Thymus (tissue), 11 donors: Measurements from ENCODE around the gene ALG14. TPM values are rescaled to one million over a fixed set of nuclear protein-coding genes. Genes with fewer than 3 reads are reported as not detected.

ENCODE experiments used
- DNase-seq, 9 donors: peaks; one replicate each; pipeline ENCODE4 v3.0.0-alpha.2; 2013; ENCODE audit warnings: low spot score in 9 of 9, low read depth in 6 of 9, missing footprints in 1 of 9
- H3K27ac ChIP-seq, 2 donors: one replicate each; pipeline ENCODE4 v1.5.1; 2013; ENCODE audit warnings: control low read depth in 1 of 2, low read depth in 1 of 2, low read length in 1 of 2, mild to moderate bottlenecking in 1 of 2, moderate library complexity in 1 of 2
- H3K27me3 ChIP-seq, 2 donors: one replicate each; pipeline ENCODE4 v1.5.1; 2013; ENCODE audit warnings: low read length in 1 of 2; ENCODE audit not compliant: control insufficient read depth in 2 of 2, insufficient read depth in 1 of 2
- H3K36me3 ChIP-seq, 2 donors: one replicate each; pipeline ENCODE4 v1.5.1; 2013; ENCODE audit warnings: low read length in 1 of 2, mild to moderate bottlenecking in 1 of 2, moderate library complexity in 1 of 2; ENCODE audit not compliant: control insufficient read depth in 2 of 2, insufficient read depth in 2 of 2
- H3K4me1 ChIP-seq, 2 donors: one replicate each; pipeline ENCODE4 v1.5.1; 2013; ENCODE audit warnings: low read length in 2 of 2; ENCODE audit not compliant: control insufficient read depth in 2 of 2, insufficient read depth in 2 of 2
- H3K4me3 ChIP-seq, 2 donors: one replicate each; pipeline ENCODE4 v1.5.1; 2013; ENCODE audit warnings: low read length in 2 of 2, control low read depth in 1 of 2, mild to moderate bottlenecking in 1 of 2
- H3K9me3 ChIP-seq, 2 donors: one replicate each; pipeline ENCODE4 v1.5.1; 2013; ENCODE audit warnings: low read length in 1 of 2, mild to moderate bottlenecking in 1 of 2; ENCODE audit not compliant: control insufficient read depth in 2 of 2, insufficient read depth in 1 of 2
- WGBS: extraction: QIAGEN DNeasy Blood & Tissue Kit; methylation state at CpG from one replicate; pipeline ENCODE4 v1.1.7; 2013; 5-methylcytosine and 5-hydroxymethylcytosine counted together
- polyA plus RNA-seq: library from polyadenylated mRNA; stranded (reverse); fragments of 200-250 nt; gene quantifications from one replicate; pipeline ENCODE4 v1.2.3, GENCODE V29; 2013
- total RNA-seq: library from RNA; stranded (reverse); fragments of 120-200 nt; gene quantifications from one replicate; pipeline ENCODE4 v1.2.4, GENCODE V29; 2013
- donor health status: healthy.

Gene ALG14
- total and polyA plus RNA-seq, 2 donors: 1.3 to 4.3 TPM

DNA sequence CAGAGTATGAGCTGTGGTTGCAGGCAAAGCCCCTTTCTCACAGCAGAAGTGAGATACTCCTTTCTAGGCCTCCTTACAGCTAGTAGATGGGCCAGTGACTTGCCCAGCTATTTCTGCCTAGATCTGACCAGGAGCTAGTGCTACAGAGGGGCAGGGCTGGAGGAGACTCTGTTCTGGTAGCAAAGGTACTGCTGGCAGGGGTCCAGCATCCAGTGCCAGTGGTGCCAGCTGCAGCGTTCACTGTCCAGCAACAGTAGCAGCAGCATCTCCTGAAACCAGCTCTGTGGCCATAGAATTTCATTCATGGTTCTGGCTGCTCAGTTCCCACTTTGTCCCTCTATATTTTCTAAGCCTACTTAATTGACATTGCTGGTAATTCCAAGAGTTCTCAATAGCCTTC lies 83.4 kb downstream of the ALG14 start:
- no peak for DNase-seq
- Histone ChIP-seq H3K4me3 (no peak overlapping the region), H3K9me3 (no peaks in the 10 kb centered on the region), H3K27me3 (no peaks in the 10 kb centered on the region), H3K27ac (no peak overlapping the region), H3K36me3 (no peaks in the 10 kb centered on the region), H3K4me1 (no peaks in the 10 kb centered on the region)
- 84% methylated on average over 1 of the region's 1 CpG for WGBS

DNA sequence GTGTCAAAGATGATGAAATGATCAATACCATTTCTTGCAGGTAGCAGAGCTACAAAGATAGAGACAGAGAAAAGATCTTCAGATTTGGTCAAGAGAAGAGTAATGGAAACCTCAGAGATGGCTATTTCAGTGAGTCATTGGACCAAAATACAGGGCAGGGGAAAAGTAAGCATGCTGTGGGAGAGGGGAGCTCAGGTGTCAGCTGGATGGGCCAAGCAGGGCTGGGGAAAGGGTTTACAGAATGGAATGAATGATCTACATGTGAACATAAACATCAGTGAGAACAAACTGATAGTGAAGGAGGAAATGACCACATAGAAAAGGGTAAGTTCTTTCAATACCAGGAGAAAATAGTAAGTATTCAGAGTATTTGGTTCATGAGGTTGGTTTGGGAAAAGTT lies 84.4 kb downstream of the ALG14 start:
- Histone ChIP-seq H3K36me3 (no peaks in the 10 kb centered on the region), H3K27ac (no peak overlapping the region), H3K4me1 (no peaks in the 10 kb centered on the region), H3K4me3 (no peak overlapping the region), H3K27me3 (no peaks in the 10 kb centered on the region), H3K9me3 (no peaks in the 10 kb centered on the region)
- no peak for DNase-seq

DNA sequence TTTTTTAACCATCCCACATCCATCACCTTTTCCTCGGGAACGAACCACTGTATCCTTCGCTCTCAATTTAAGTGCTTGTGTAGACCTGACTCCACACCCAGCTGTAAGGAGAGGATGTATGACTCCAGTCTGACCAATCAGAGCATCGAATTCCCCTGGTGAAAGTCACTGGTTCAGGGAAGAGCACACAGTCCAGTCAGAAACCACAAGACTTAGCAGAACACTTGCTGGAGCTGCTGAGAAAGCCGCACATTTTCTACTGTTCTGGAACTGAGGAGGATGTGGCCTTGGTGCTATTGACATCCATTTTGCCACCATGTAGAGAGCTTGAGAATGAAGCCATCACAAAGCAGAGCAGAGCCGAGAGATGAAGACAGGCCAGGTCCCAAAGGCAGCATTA lies 86.0 kb downstream of the ALG14 start:
- Histone ChIP-seq H3K4me3 (no peak overlapping the region), H3K36me3 (no peaks in the 10 kb centered on the region), H3K27me3 (no peaks in the 10 kb centered on the region), H3K9me3 (no peaks in the 10 kb centered on the region), H3K27ac (no peak overlapping the region), H3K4me1 (no peaks in the 10 kb centered on the region)
- WGBS: 92% methylated on average over 6 of the region's 6 CpGs
- DNase-seq: no peak

DNA sequence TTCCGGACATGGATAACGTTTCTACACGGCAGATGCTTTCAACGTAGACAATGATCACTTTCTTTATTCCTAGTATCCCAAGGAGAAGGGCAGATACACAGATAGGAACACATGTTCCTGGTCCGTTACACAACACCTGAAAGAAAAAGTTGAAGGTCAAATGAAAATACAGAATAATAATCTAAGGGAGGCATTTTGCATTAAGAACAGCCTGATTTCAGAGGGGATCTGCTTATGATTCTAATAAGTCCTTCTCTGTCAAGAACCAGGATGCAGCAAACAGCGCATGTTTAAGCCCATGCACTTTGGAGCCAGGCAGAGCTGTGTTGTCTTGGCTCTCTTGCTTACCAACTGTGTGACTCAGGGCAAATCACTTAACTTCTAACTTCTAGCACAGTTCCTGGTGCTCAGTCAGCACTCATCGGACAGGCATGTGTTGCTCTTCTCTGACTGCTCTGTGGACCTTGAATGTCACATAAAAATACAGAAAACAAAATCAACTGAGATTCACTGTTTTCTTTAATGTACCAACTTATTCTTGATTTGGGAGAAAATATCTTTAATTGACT lies 89.5 kb downstream of the ALG14 start:
- Histone ChIP-seq H3K9me3 (no peaks in the 10 kb centered on the region), H3K4me3 (no peak overlapping the region), H3K27me3 (no peaks in the 10 kb centered on the region), H3K4me1 (no peaks in the 10 kb centered on the region), H3K27ac (peak overlapping the region in 1 of 2 donors; percentile 4), H3K36me3 (no peaks in the 10 kb centered on the region)
- 94% methylated on average over 7 of the region's 7 CpGs for WGBS
- no peak for DNase-seq

DNA sequence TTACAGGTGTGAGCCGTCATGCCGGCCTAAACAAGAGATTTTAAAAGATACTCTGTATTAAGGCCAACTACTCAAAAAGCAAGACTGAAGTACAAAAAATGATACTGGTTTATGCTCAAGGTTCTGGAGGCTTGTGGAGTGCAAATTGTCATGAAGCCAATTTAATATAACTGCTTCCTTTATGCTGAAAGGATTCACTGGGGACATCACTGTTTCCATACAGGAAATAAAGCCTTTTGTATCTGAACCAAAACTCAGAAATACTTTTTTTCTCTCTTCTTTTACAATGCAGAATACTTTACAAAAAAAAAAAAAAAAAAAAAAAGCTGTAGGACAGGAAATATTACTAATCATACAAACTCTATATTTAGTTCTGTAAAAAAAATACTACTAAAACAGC lies 90.4 kb downstream of the ALG14 start:
- H3K27ac ChIP-seq: no peak overlapping the region
- no peaks in the 10 kb centered on the region for H3K4me1 ChIP-seq
- no peaks in the 10 kb centered on the region for H3K36me3 ChIP-seq
- no peaks in the 10 kb centered on the region for H3K27me3 ChIP-seq
- DNase-seq: no peak
- no peaks in the 10 kb centered on the region for H3K9me3 ChIP-seq
- H3K4me3 ChIP-seq: no peak overlapping the region
- WGBS: 96% methylated on average over 2 of the region's 2 CpGs

DNA sequence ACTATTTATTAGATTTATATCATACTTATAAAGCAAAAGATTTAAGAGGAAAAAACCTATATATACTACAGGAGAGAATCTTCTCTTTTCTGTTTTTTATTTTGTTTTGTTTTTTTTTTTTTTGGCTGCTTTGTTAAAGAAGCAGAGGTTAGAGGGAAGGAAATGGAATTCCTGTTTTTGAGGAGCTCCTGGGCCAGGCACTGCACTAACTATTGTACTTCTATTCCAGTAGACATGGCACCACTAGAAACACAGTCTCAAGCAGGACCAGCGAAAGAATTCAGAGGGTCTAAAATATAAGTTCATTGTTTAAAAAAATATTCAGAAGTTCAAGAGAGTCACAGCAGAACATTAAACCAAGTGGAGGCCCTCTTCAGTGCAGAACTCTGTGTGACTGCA lies 91.2 kb downstream of the ALG14 start:
- 97% methylated on average over 1 of the region's 1 CpG for WGBS
- Histone ChIP-seq H3K4me1 (no peaks in the 10 kb centered on the region), H3K27ac (no peak overlapping the region), H3K4me3 (no peak overlapping the region), H3K36me3 (no peaks in the 10 kb centered on the region), H3K27me3 (no peaks in the 10 kb centered on the region), H3K9me3 (no peaks in the 10 kb centered on the region)
- no peak for DNase-seq

DNA sequence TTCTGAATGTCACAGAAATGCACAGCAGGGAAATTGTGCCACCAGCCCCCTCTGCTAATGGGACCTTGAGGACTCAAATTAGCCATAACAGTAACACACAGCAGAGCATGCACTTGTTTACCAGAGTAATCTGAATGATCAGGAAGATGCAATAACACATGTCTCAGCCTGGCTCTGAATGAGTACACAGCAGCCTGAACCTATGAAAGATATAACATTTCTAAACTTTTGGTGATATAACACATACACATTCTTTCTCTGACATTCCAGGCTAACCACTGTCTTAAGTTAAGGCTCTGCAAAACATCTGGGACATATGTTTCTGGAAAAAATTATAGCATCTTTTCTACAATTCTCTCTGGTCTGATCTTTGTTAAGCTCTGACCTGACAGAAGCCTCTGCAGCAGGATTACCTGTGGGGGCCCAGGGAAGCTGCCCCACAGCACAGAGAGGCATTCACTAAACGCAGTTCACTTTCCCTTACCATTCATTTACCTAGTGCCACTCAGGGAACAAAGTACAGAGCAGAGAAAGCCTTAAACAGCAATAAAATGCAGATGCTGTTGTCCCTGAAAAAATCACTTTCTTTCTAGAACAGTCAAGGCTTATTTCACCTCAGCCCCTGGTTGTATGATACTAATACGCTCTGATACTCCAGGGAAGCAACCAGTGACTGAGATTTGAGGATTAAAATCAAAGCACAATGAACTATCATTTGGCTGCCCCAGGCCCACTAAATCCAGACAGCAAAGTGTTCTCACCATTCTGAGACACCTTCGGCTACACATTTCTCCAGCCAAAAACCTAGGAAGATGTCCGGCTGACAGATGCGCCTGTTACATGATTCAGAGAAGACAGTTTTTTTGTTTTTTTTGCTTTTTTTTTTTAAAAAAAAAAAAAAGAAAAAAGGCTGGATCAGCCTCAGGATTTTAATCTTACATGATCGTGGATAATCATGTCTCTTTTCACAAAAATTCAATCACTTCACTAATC lies 91.9 kb downstream of the ALG14 start:
- 98% methylated on average over 6 of the region's 6 CpGs for WGBS
- Histone ChIP-seq H3K4me3 (no peak overlapping the region), H3K27ac (peak overlapping the region in 1 of 2 donors; percentile 36), H3K36me3 (no peaks in the 10 kb centered on the region), H3K9me3 (no peaks in the 10 kb centered on the region), H3K4me1 (no peaks in the 10 kb centered on the region), H3K27me3 (no peaks in the 10 kb centered on the region)
- no peak for DNase-seq

DNA sequence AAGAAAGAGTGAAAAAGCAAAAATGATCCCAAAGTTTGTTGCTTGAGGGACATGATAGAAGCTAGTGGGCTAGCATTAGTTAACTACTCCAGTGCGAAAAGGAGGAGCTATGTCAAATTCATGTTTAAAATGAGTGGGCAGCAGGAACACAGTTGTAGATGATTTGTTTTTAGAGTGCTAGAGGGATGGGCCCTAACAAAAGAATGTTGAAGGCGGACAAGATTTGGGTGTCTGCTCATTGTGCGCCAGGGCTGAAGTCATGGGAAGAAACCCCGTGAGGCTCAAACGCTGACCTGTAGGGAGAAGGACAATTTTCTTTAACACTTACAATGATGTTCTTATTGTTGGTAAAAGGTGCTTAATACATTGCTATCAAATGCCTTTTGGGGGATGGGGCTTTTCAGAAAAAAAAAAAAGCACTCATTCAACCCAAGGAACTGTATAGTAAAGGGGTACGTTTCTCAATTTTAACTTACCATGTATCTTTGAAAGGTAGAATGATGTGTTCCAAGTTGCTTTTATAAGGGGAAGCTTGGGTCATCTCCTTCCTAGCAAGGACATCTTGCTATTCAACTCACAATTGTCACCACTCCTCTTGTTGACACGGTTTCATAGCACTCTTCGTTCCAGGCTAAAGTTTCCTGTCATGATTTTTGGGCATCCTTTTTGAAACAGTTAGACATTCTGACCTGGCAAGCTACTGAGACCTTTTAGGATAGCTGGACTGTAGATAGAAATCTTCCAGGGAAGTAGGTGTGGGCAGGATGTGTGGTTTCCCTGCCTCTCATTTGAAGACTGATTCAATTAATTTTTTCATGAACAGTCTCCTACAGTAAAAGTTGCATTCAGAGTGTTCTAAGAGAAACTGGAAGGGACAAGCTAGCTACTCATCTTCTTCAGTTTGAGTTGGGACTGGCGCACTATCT lies 92.8 kb downstream of the ALG14 start:
- Histone ChIP-seq H3K36me3 (no peaks in the 10 kb centered on the region), H3K27ac (no peak overlapping the region), H3K4me3 (no peak overlapping the region), H3K4me1 (no peaks in the 10 kb centered on the region), H3K27me3 (no peaks in the 10 kb centered on the region), H3K9me3 (no peaks in the 10 kb centered on the region)
- 91% methylated on average over 9 of the region's 9 CpGs for WGBS
- no peak for DNase-seq

DNA sequence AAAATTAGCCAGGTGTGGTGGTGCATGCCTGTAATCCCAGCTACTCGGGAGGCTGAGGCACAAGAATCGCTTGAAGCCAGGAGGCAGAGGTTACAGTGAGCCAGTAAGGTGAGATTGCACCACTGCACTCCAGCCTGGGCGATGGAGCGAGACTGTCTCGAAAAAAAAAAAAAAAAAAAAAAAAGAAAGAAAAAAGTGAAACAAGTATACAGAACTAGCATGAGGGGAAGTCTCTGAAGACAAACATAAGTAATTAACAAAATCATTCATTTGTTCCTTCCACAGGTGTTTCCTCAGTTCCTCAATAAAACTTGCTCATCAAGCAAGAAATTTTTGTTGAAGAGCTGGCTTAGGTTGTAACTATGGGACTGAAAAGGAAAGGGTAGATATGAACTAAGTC lies 93.6 kb downstream of the ALG14 start:
- DNase-seq: no peak
- Histone ChIP-seq H3K27ac (no peak overlapping the region), H3K4me1 (no peaks in the 10 kb centered on the region), H3K9me3 (no peaks in the 10 kb centered on the region), H3K4me3 (no peak overlapping the region), H3K27me3 (no peaks in the 10 kb centered on the region), H3K36me3 (no peaks in the 10 kb centered on the region)
- WGBS: 94% methylated on average over 5 of the region's 5 CpGs
